GM12878 (cell line): Measurements from ENCODE around the gene CSRP1. TPM values are rescaled to one million over a fixed set of nuclear protein-coding genes. Genes with fewer than 3 reads are reported as not detected.

Source experiments
- ATAC-seq: fragments of 200-7000 bp; cut with Tn5 transposase; 3 replicates; pipeline ENCODE4 v1.9.1; 2020; ENCODE audit warnings: mild to moderate bottlenecking, moderate library complexity
- BruUV-seq: library from RNA; stranded (reverse); fragments of 400-500 nt; replicated peaks from 2 replicates; lab custom pipeline; 2021; lab: Mats Ljungman, UMichigan
- CTCF ChIA-PET: fragments of 300-600 bp; sonication (Branson Sonifier 250); formaldehyde crosslinking; extraction: SDS; loops from one replicate; lab custom pipeline; 2021; ENCODE audit warnings: inconsistent platforms; lab: Yijun Ruan, JAX
- POLR2A ChIA-PET: fragments of 350-600 bp; formaldehyde crosslinking; extraction: SDS; loops from one replicate; lab custom pipeline; 2021; ENCODE audit warnings: inconsistent platforms; lab: Charles Lee
- RAD21 ChIA-PET: fragments of 300-600 bp; sonication (Branson Sonifier 250); formaldehyde crosslinking; loops from one replicate; lab custom pipeline; 2023; ENCODE audit warnings: antibody characterized with exemption; ENCODE audit not compliant: unreplicated experiment; lab: Charles Lee
- SMC1A ChIA-PET: fragments of 300-600 bp; sonication (Branson Sonifier 250); formaldehyde crosslinking; loops from one replicate; lab custom pipeline; 2023; ENCODE audit not compliant: unreplicated experiment, uncharacterized antibody; lab: Charles Lee
- DNase-seq: peaks from one replicate; pipeline ENCODE4 v3.0.0-alpha.2; 2011; ENCODE audit warnings: low read depth, low spot score
- FAIRE-seq: peaks from 3 replicates; lab custom pipeline; 2011; peaks lifted over from hg19 to GRCh38; lab: Jason Lieb, UNC
- H2AFZ ChIP-seq: 2 replicates; pipeline ENCODE4 v1.6.0; 2011; ENCODE audit warnings: low read depth, low read length, control low read depth; ENCODE audit not compliant: control insufficient read depth
- H3K27ac ChIP-seq: 2 replicates; pipeline ENCODE4 v1.5.1; 2011; ENCODE audit warnings: control low read depth; ENCODE audit not compliant: control insufficient read depth, insufficient read depth
- H3K27me3 ChIP-seq, 2 experiments: replicated peaks in 1 of 2; 2 replicates each; pipeline versions ENCODE4 v1.6.0 to v1.6.1; 2011; ENCODE audit warnings: low read length in 1 of 2; ENCODE audit not compliant: control insufficient read depth in 2 of 2, insufficient read depth in 2 of 2
- H3K36me3 ChIP-seq, 2 experiments: 2 replicates each; pipeline ENCODE4 v1.5.1; 2011; ENCODE audit warnings: low read length in 1 of 2; ENCODE audit not compliant: control insufficient read depth in 2 of 2, insufficient read depth in 2 of 2
- H3K4me1 ChIP-seq: 2 replicates; pipeline ENCODE4 v1.6.1; 2011; ENCODE audit warnings: mild to moderate bottlenecking, low read length, moderate library complexity, mixed read lengths; ENCODE audit not compliant: control insufficient read depth, insufficient read depth
- H3K4me2 ChIP-seq: 2 replicates; pipeline ENCODE4 v1.6.0; 2011; ENCODE audit warnings: control low read depth; ENCODE audit not compliant: control insufficient read depth, insufficient read depth
- H3K4me3 ChIP-seq: fragments of 200-600 bp; sonication (generic); 2 replicates; pipeline ENCODE4 v1.5.1; 2016
- H3K79me2 ChIP-seq: 2 replicates; pipeline ENCODE4 v1.6.0; 2011; ENCODE audit warnings: low read length; ENCODE audit not compliant: control insufficient read depth, insufficient read depth
- H3K9ac ChIP-seq: 2 replicates; pipeline ENCODE4 v1.8.0; 2011; ENCODE audit warnings: low read length, control low read depth, mixed read lengths; ENCODE audit not compliant: control insufficient read depth, insufficient read depth
- H3K9me3 ChIP-seq: replicated peaks from 3 replicates; pipeline ENCODE4 v1.5.1; 2011; ENCODE audit warnings: mild to moderate bottlenecking, low read length; ENCODE audit not compliant: control insufficient read depth, insufficient read depth
- H4K20me1 ChIP-seq: 2 replicates; pipeline ENCODE4 v1.6.0; 2011; ENCODE audit not compliant: control insufficient read depth, insufficient read depth
- IKZF2 ChIP-seq, 2 experiments: fragments of 450-650 bp; IDR thresholded peaks; 2 replicates each; pipeline ENCODE4 v1.6.1; 2017; ENCODE audit warnings: mild to moderate bottlenecking in 2 of 2, moderate library complexity in 2 of 2
- IRF4 ChIP-seq: IDR thresholded peaks from 2 replicates; pipeline ENCODE4 v1.6.1; 2011; ENCODE audit warnings: low read depth, low read length
- KDM1A ChIP-seq: fragments of 200-600 bp; sonication (generic); IDR thresholded peaks from 2 replicates; pipeline ENCODE4 v1.6.1; 2016; ENCODE audit warnings: borderline replicate concordance
- MEF2A ChIP-seq: IDR thresholded peaks from 2 replicates; pipeline ENCODE4 v1.6.1; 2011; ENCODE audit warnings: low read depth, mild to moderate bottlenecking, low read length, moderate library complexity; ENCODE audit not compliant: insufficient read depth
- MEF2B ChIP-seq: fragments of 450-650 bp; IDR thresholded peaks from 2 replicates; pipeline ENCODE4 v1.6.1; 2018; ENCODE audit warnings: mild to moderate bottlenecking, moderate library complexity; ENCODE audit not compliant: partially characterized antibody, poor library complexity, severe bottlenecking
- NR2C1 ChIP-seq: fragments of 450-650 bp; IDR thresholded peaks from 2 replicates; pipeline ENCODE4 v1.6.1; 2017; ENCODE audit warnings: antibody characterized with exemption, mild to moderate bottlenecking, moderate library complexity
- NR2C2 ChIP-seq: IDR thresholded peaks from 2 replicates; pipeline ENCODE4 v1.6.1; 2011; ENCODE audit warnings: borderline replicate concordance, low read depth; ENCODE audit not compliant: control insufficient read depth, insufficient read length
- NR2F1 ChIP-seq: fragments of 450-650 bp; conservative IDR thresholded peaks from 2 replicates; pipeline ENCODE4 v1.6.1; 2017; ENCODE audit warnings: mild to moderate bottlenecking
- PAX5 ChIP-seq: IDR thresholded peaks from 2 replicates; pipeline ENCODE4 v1.6.1; 2011; ENCODE audit warnings: low read depth, low read length, borderline replicate concordance
- RFX5 ChIP-seq: IDR thresholded peaks from 2 replicates; pipeline ENCODE4 v1.6.1; 2011; ENCODE audit warnings: low read depth, low read length, improper control_type of control experiment
- WGBS: methylation state at CpG from one replicate; pipeline ENCODE4 v1.1.6; 2016; ENCODE audit warnings: low lambda C conversion rate; ENCODE audit not compliant: insufficient replicate concordance, insufficient coverage; ENCODE audit errors: missing lambda C conversion rate; 5-methylcytosine and 5-hydroxymethylcytosine counted together
- in situ Hi-C: fragments of 300-500 bp; cut with MboI; formaldehyde crosslinking; loops from 9 replicates; pipeline ENCODE4 v1.14.3; 2018; ENCODE audit warnings: mixed read lengths
- intact Hi-C: fragments of 100-400 bp; cut with micrococcal nuclease; formaldehyde crosslinking; loops from one replicate; pipeline ENCODE4 v1.14.2; 2022; ENCODE audit not compliant: unreplicated experiment
- polyA plus RNA-seq, 11 experiments: library from polyadenylated mRNA; depleted of rRNA in 4 of 11; unstranded in 6 of 11; stranded (reverse) in 5 of 11; fragments of >200 nt; fragmentation: Nextera tagmentation in 4 of 11; fragmentation: Illumina TruSeq in 1 of 11; extraction: Ambion mirVana in 4 of 11; extraction: Trizol in 1 of 11; gene quantifications; 1 replicate in 1 of 11; 2 replicates in 10 of 11; pipeline versions ENCODE4 v1.2.1 to v1.2.3, GENCODE V29; 2011 to 2016; ENCODE audit warnings: inconsistent platforms in 2 of 11, missing spikeins in 2 of 11, low read depth in 1 of 11
- total RNA-seq, 4 experiments: library from RNA; depleted of rRNA in 3 of 4; stranded (reverse); fragments of >200 nt in 3 of 4; fragmentation: Illumina TruSeq in 1 of 4; extraction: Trizol in 1 of 4; gene quantifications; 2 replicates each; pipeline versions ENCODE4 v1.2.1 to v1.2.3, GENCODE V29; 2013 to 2021
- TF ChIP-seq, protein P1 (sequence below): IDR thresholded peaks from 2 replicates; pipeline ENCODE4 v1.6.1; 2011; ENCODE audit warnings: borderline replicate concordance, low read depth, mild to moderate bottlenecking, moderate library complexity, mixed read lengths, low read length; ENCODE audit not compliant: insufficient read depth; ENCODE audit errors: extremely low read length
- TF ChIP-seq, protein P2 (sequence below): IDR thresholded peaks from 2 replicates; pipeline ENCODE4 v1.6.1; 2012; ENCODE audit warnings: low read length, inconsistent platforms
- TF ChIP-seq, protein P3 (sequence below): fragments of 450-650 bp; formaldehyde crosslinking; IDR thresholded peaks from 2 replicates; pipeline ENCODE4 v1.5.0; 2022; ENCODE audit warnings: mild to moderate bottlenecking, missing genetic modification characterization

The CSRP1 gene
- total and polyA plus RNA-seq, 10 of the 15 experiments (the other 5 are each of a cell fraction or from before 2014, with no cell fraction given), result 23.4 to 99.2 (median 80.7) TPM

DNA sequence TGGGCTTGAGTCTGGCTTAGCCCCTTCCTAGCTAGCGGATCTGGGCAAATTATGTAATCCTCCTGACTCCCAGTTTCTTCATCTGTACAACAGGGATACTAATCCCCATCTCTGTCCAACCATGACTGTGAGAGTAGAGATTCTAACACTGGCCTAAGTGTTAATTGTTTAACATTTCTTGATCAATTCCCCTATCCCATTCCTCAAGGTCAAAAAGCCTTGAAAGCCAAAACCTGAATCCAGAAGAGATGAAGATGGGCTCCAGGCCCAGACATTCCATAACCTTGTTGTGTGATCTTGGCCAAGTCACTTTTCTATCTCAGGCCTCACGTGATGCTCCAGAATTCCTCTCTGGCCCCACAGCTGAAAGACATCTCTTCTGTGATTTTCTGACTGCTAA, 19.2 kb downstream of the CSRP1 start:
- FAIRE-seq, result no peak
- intact Hi-C loops, result no loop called here
- no peak for TF ChIP-seq PAX5
- TF ChIP-seq MEF2B, result no peak
- no peak for TF ChIP-seq IKZF2 (IDR thresholded peaks at IDR 0.05)
- no peak for TF ChIP-seq KDM1A
- TF ChIP-seq IRF4, result no peak
- TF ChIP-seq, protein P1, sequence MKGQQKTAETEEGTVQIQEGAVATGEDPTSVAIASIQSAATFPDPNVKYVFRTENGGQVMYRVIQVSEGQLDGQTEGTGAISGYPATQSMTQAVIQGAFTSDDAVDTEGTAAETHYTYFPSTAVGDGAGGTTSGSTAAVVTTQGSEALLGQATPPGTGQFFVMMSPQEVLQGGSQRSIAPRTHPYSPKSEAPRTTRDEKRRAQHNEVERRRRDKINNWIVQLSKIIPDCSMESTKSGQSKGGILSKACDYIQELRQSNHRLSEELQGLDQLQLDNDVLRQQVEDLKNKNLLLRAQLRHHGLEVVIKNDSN, result no peak
- TF ChIP-seq NR2C2, result no peak
- TF ChIP-seq RFX5, result no peak
- no peak for TF ChIP-seq NR2F1
- TF ChIP-seq MEF2A, result no peak
- TF ChIP-seq, protein P2, sequence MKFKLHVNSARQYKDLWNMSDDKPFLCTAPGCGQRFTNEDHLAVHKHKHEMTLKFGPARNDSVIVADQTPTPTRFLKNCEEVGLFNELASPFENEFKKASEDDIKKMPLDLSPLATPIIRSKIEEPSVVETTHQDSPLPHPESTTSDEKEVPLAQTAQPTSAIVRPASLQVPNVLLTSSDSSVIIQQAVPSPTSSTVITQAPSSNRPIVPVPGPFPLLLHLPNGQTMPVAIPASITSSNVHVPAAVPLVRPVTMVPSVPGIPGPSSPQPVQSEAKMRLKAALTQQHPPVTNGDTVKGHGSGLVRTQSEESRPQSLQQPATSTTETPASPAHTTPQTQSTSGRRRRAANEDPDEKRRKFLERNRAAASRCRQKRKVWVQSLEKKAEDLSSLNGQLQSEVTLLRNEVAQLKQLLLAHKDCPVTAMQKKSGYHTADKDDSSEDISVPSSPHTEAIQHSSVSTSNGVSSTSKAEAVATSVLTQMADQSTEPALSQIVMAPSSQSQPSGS, result no peak
- no peak for TF ChIP-seq NR2C1
- TF ChIP-seq, protein P3, sequence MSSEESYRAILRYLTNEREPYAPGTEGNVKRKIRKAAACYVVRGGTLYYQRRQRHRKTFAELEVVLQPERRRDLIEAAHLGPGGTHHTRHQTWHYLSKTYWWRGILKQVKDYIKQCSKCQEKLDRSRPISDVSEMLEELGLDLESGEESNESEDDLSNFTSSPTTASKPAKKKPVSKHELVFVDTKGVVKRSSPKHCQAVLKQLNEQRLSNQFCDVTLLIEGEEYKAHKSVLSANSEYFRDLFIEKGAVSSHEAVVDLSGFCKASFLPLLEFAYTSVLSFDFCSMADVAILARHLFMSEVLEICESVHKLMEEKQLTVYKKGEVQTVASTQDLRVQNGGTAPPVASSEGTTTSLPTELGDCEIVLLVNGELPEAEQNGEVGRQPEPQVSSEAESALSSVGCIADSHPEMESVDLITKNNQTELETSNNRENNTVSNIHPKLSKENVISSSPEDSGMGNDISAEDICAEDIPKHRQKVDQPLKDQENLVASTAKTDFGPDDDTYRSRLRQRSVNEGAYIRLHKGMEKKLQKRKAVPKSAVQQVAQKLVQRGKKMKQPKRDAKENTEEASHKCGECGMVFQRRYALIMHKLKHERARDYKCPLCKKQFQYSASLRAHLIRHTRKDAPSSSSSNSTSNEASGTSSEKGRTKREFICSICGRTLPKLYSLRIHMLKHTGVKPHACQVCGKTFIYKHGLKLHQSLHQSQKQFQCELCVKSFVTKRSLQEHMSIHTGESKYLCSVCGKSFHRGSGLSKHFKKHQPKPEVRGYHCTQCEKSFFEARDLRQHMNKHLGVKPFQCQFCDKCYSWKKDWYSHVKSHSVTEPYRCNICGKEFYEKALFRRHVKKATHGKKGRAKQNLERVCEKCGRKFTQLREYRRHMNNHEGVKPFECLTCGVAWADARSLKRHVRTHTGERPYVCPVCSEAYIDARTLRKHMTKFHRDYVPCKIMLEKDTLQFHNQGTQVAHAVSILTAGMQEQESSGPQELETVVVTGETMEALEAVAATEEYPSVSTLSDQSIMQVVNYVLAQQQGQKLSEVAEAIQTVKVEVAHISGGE (CRISPR knock-in tag), result no peak

More for the DNA sequence above, 19.2 kb downstream of the CSRP1 start:
- Histone ChIP-seq H3K9ac (no peak overlapping the region), H3K27me3 (no peaks in the 10 kb centered on the region), H3K4me3 (no peak overlapping the region), H3K27ac (no peak overlapping the region), H2AFZ (no peak overlapping the region), H3K9me3 (no peaks in the 10 kb centered on the region), H3K79me2 (no peaks in the 10 kb centered on the region), H3K4me2 (no peak overlapping the region), H3K36me3 (peaks cover 2 to 23% of the 10 kb centered on the region in 2 experiments; a peak in 3 of 4 replicates), H4K20me1 (no peaks in the 10 kb centered on the region), H3K4me1 (peaks cover 11% of the 10 kb centered on the region)
- DNase-seq, result no peak
- ChIA-PET CTCF (interaction anchor here (13.8 to 17.1 kb wide), 2 partner anchors 15 to 26 kb away, joined by 198 to 814 read pairs; partner anchors contain the start of gene CSRP1), RAD21 (interaction anchor here (14.2 kb wide), 1 partner anchor 19 kb away, joined by 505 read pairs; the partner anchor contains the start of gene CSRP1), SMC1A (interaction anchor here (17.2 kb wide), 1 partner anchor 20 kb away, joined by 514 read pairs; the partner anchor contains the start of gene CSRP1), POLR2A (no interaction called here)
- ATAC-seq, result no peak
- no TSS peak for BruUV-seq
- 100% methylated on average over 2 of the region's 2 CpGs for whole genome bisulfite sequencing
- in situ Hi-C loops, result no loop called here
